Liver (tissue), 9 donors: ENCODE results near the gene SLC44A3. TPM values are rescaled to one million over a fixed set of nuclear protein-coding genes. Genes with fewer than 3 reads are reported as not detected.

Experiments used
- DNase-seq: peaks from one replicate; pipeline ENCODE4 v3.0.0-alpha.2; 2017; ENCODE audit warnings: low spot score
- H3K27ac ChIP-seq, 2 donors: one replicate each; pipeline ENCODE4 v1.7.0; 2013; ENCODE audit warnings: inconsistent platforms in 2 of 2, low read length in 2 of 2, control low read depth in 1 of 2, low read depth in 1 of 2, mild to moderate bottlenecking in 1 of 2
- H3K27me3 ChIP-seq, 4 donors: one replicate each; pipeline versions ENCODE4 v1.6.1 to v1.7.0; 2013; ENCODE audit warnings: low read length in 3 of 4, inconsistent platforms in 1 of 4, mild to moderate bottlenecking in 1 of 4, moderate library complexity in 1 of 4; ENCODE audit not compliant: control insufficient read depth in 4 of 4, insufficient read depth in 4 of 4
- H3K36me3 ChIP-seq, 4 donors: one replicate each; pipeline versions ENCODE4 v1.6.1 to v1.7.0; 2013; ENCODE audit warnings: low read length in 3 of 4, mild to moderate bottlenecking in 3 of 4, low read depth in 1 of 4, moderate library complexity in 1 of 4; ENCODE audit not compliant: control insufficient read depth in 4 of 4, insufficient read depth in 3 of 4
- H3K4me1 ChIP-seq, 4 donors: one replicate each; pipeline versions ENCODE4 v1.6.1 to v1.7.0; 2013; ENCODE audit warnings: low read length in 3 of 4, mild to moderate bottlenecking in 3 of 4, moderate library complexity in 1 of 4; ENCODE audit not compliant: control insufficient read depth in 4 of 4, insufficient read depth in 4 of 4
- H3K4me3 ChIP-seq, 3 donors: one replicate each; pipeline versions ENCODE4 v1.6.1 to v1.7.0; 2013; ENCODE audit warnings: low read length in 3 of 3, control low read depth in 1 of 3, low read depth in 1 of 3, mild to moderate bottlenecking in 1 of 3
- H3K9ac ChIP-seq, 2 donors: one replicate each; pipeline ENCODE4 v1.7.0; 2013; ENCODE audit warnings: low read length in 2 of 2, mild to moderate bottlenecking in 2 of 2, moderate library complexity in 2 of 2, control low read depth in 1 of 2, low read depth in 1 of 2
- H3K9me3 ChIP-seq, 4 donors: one replicate each; pipeline versions ENCODE4 v1.6.1 to v1.7.0; 2013; ENCODE audit warnings: low read length in 3 of 4; ENCODE audit not compliant: control insufficient read depth in 4 of 4
- EGR1 ChIP-seq, 2 donors: IDR thresholded peaks; 2 replicates each; pipeline ENCODE4 v1.6.1; 2016 to 2018; ENCODE audit warnings: antibody characterized with exemption in 2 of 2, low read depth in 2 of 2
- FOXA1 ChIP-seq: IDR thresholded peaks from 2 replicates; pipeline ENCODE4 v1.6.1; 2016; ENCODE audit warnings: antibody characterized with exemption
- FOXA2 ChIP-seq: IDR thresholded peaks from 2 replicates; pipeline ENCODE4 v1.6.1; 2016; ENCODE audit warnings: antibody characterized with exemption
- GABPA ChIP-seq, 2 donors: IDR thresholded peaks in 1 of 2; conservative IDR thresholded peaks in 1 of 2; 2 replicates each; pipeline ENCODE4 v1.6.1; 2016; ENCODE audit warnings: antibody characterized with exemption in 2 of 2, mild to moderate bottlenecking in 1 of 2, moderate library complexity in 1 of 2
- HNF4A ChIP-seq, 2 donors: conservative IDR thresholded peaks; 2 replicates each; pipeline ENCODE4 v1.6.1; 2016; ENCODE audit warnings: antibody characterized with exemption in 2 of 2, mild to moderate bottlenecking in 2 of 2
- HNF4G ChIP-seq: IDR thresholded peaks from 2 replicates; pipeline ENCODE4 v1.6.1; 2016; ENCODE audit warnings: antibody characterized with exemption
- JUND ChIP-seq, 2 donors: IDR thresholded peaks; 2 replicates each; pipeline ENCODE4 v1.6.1; 2016; ENCODE audit warnings: antibody characterized with exemption in 2 of 2
- NR2F2 ChIP-seq: IDR thresholded peaks from 2 replicates; pipeline ENCODE4 v1.6.1; 2016; ENCODE audit warnings: antibody characterized with exemption
- RAD21 ChIP-seq, 2 donors: IDR thresholded peaks; 2 replicates each; pipeline ENCODE4 v1.6.1; 2016; ENCODE audit warnings: antibody characterized with exemption in 2 of 2, mild to moderate bottlenecking in 2 of 2
- REST ChIP-seq: IDR thresholded peaks from 2 replicates; pipeline ENCODE4 v1.6.1; 2016; ENCODE audit warnings: antibody characterized with exemption, mild to moderate bottlenecking
- TAF1 ChIP-seq: conservative IDR thresholded peaks from 2 replicates; pipeline ENCODE4 v1.6.1; 2016; ENCODE audit warnings: antibody characterized with exemption, mild to moderate bottlenecking
- YY1 ChIP-seq: IDR thresholded peaks from 2 replicates; pipeline ENCODE4 v1.6.1; 2016; ENCODE audit warnings: antibody characterized with exemption, mild to moderate bottlenecking
- WGBS: extraction: QIAGEN DNeasy Blood & Tissue Kit; methylation state at CpG from one replicate; pipeline ENCODE4 v1.1.7; 2013; 5-methylcytosine and 5-hydroxymethylcytosine counted together
- polyA plus RNA-seq, 2 donors: library from polyadenylated mRNA; stranded (reverse) in 1 of 2; unstranded in 1 of 2; fragments of 200-250 nt in 1 of 2; fragments of >200 nt in 1 of 2; fragmentation: Nextera tagmentation in 1 of 2; extraction: Ambion mirVana in 1 of 2; gene quantifications; one replicate each; pipeline versions ENCODE4 v1.2.1 to v1.2.3, GENCODE V29; 2013 to 2015
- total RNA-seq, 2 donors: library from RNA; depleted of rRNA; stranded (reverse); fragments of >200 nt; gene quantifications; one replicate each; pipeline ENCODE4 v1.2.3, GENCODE V29; 2014
- TF ChIP-seq, protein P1 (sequence below): IDR thresholded peaks from 2 replicates; pipeline ENCODE4 v1.6.1; 2016; ENCODE audit warnings: antibody characterized with exemption
- TF ChIP-seq, protein P2 (sequence below): fragments of 150-350 bp; IDR thresholded peaks from 2 replicates; pipeline ENCODE4 v1.5.1; 2017; ENCODE audit warnings: improper control_type of control experiment, low read depth, low read length; ENCODE audit not compliant: missing input control
- donor health status: healthy.
- donor health status: healthy.
- donor health status: healthy.
- donor health status: healthy.
- donor health status: healthy.

The SLC44A3 gene
- total and polyA plus RNA-seq, 4 donors = 2.4 to 2.8 (median 2.7) TPM

DNA sequence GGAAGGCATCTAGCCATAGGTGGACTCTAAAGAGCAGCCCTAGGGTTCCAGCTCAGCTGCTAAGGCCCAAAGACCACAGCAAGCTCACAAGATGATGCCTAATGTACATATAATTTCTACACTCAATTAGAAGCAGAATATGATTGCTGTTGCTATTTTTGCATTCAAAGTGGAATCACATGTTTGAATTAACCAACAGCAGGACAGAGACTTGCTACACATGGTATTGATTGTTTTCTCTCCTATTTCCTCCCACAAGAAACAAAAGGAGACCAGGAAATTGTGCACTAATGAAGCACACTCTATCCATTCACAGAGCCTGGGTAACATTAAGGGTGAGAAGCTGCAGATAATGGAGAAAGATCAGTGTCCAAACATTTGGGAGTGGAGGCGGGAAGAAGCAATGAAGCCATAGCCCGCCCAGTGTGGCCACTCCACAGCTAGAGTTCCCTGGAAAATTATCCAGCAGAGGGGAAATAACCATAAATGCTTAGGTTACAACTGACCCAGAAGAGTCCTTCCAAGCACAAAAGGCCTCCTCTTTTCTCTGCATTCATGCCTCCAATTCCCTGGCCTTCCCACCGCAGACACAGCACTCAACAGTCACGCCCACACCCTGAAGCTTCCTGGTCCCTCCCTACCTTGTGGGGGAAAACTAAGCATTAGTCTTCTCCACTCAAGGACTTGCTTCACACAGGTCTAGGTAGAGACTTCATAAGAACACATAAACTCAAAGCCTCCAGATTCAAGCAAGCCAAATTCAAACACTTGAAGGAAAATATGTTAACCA lies 99.3 kb downstream of the SLC44A3 start:
- no peak overlapping the region for H3K9ac ChIP-seq
- no peak overlapping the region for H3K27ac ChIP-seq
- DNase-seq = no peak
- TF ChIP-seq FOXA1 (no peak), YY1 (no peak), GABPA (IDR thresholded peaks at IDR 0.05 in 1 of 2, conservative IDR thresholded peaks at IDR 0.05 in 1 of 2) (no peak), EGR1 (IDR thresholded peaks at IDR 0.05; ENCODE audit: low read depth in 2 of 2) (no peak), HNF4A (conservative IDR thresholded peaks at IDR 0.05) (no peak), HNF4G (no peak), NR2F2 (no peak), RAD21 (IDR thresholded peaks at IDR 0.05) (no peak), REST (no peak), FOXA2 (no peak)
- TF ChIP-seq, protein P1, sequence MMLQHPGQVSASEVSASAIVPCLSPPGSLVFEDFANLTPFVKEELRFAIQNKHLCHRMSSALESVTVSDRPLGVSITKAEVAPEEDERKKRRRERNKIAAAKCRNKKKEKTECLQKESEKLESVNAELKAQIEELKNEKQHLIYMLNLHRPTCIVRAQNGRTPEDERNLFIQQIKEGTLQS = no peak
- no peaks in the 10 kb centered on the region for H3K9me3 ChIP-seq
- 90% methylated on average over 4 of the region's 4 CpGs for WGBS
- H3K4me1 ChIP-seq = peaks cover 0 to 37% (median 21%) of the 10 kb centered on the region in 4 donors
- no peaks in the 10 kb centered on the region for H3K36me3 ChIP-seq
- no peak overlapping the region for H3K4me3 ChIP-seq
- H3K27me3 ChIP-seq = no peaks in the 10 kb centered on the region

DNA sequence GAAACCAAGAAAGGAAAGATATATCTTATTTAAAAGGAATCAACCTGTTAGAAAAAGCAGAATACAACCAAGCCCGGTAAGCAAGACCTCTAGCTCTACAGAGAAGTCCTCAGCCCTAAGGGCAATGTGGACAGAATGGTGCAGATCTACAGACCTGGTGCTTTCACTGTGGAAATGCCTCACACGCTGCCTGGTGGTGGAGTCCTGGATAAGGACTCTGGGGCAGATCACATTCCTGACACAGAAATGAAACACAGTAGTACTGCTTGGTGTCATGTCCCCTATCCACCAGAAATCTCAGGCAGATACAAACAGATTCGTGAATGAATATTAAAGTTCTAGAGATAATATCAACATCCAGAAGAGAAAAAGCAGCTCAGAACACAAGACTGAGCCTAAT lies 99.9 kb downstream of the SLC44A3 start:
- Histone ChIP-seq H3K4me1 (peaks cover 0 to 43% (median 25%) of the 10 kb centered on the region in 4 donors), H3K27ac (no peak overlapping the region), H3K9me3 (no peaks in the 10 kb centered on the region), H3K27me3 (no peaks in the 10 kb centered on the region), H3K4me3 (no peak overlapping the region), H3K9ac (no peak overlapping the region), H3K36me3 (no peaks in the 10 kb centered on the region)
- 69% methylated on average over 3 of the region's 3 CpGs for WGBS
- no peak for DNase-seq
- TF ChIP-seq HNF4A (conservative IDR thresholded peaks at IDR 0.05) = no peak
- TF ChIP-seq, protein P1 = no peak
- no peak for TF ChIP-seq FOXA1
- peak in 1 of 2 donors; percentile 23 for TF ChIP-seq RAD21 (IDR thresholded peaks at IDR 0.05)

DNA sequence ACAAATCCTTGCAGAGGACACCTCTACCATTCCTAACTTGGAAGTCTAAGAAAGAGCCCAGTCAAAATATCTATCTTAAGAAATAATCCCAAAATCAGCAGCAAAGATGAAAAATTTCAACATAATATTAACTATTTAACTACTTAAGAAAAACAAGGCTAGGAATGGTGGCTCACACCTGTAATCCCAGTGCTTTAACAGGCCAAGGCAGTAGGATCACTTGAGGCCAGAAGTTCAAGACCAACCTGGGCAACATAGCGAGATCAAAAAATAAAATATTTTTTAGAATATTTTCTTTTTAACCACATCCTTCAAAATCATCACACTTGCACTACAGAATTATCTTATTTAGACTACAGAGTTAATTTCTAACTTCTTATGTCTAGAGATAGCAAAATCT lies 101.8 kb downstream of the SLC44A3 start:
- WGBS = 91% methylated on average over 1 of the region's 1 CpG
- DNase-seq = no peak
- no peaks in the 10 kb centered on the region for H3K27me3 ChIP-seq
- H3K4me3 ChIP-seq = no peak overlapping the region
- peaks cover 0 to 47% (median 25%) of the 10 kb centered on the region in 4 donors for H3K4me1 ChIP-seq
- H3K36me3 ChIP-seq = no peaks in the 10 kb centered on the region
- H3K9me3 ChIP-seq = no peaks in the 10 kb centered on the region
- no peak overlapping the region for H3K27ac ChIP-seq
- TF ChIP-seq JUND (IDR thresholded peaks at IDR 0.05) = no peak
- no peak for TF ChIP-seq TAF1
- no peak for TF ChIP-seq EGR1 (IDR thresholded peaks at IDR 0.05; ENCODE audit: low read depth in 2 of 2)
- TF ChIP-seq RAD21 (IDR thresholded peaks at IDR 0.05) = no peak
- no peak for TF ChIP-seq FOXA2
- no peak for TF ChIP-seq FOXA1
- TF ChIP-seq, protein P1 = no peak
- TF ChIP-seq, protein P2, sequence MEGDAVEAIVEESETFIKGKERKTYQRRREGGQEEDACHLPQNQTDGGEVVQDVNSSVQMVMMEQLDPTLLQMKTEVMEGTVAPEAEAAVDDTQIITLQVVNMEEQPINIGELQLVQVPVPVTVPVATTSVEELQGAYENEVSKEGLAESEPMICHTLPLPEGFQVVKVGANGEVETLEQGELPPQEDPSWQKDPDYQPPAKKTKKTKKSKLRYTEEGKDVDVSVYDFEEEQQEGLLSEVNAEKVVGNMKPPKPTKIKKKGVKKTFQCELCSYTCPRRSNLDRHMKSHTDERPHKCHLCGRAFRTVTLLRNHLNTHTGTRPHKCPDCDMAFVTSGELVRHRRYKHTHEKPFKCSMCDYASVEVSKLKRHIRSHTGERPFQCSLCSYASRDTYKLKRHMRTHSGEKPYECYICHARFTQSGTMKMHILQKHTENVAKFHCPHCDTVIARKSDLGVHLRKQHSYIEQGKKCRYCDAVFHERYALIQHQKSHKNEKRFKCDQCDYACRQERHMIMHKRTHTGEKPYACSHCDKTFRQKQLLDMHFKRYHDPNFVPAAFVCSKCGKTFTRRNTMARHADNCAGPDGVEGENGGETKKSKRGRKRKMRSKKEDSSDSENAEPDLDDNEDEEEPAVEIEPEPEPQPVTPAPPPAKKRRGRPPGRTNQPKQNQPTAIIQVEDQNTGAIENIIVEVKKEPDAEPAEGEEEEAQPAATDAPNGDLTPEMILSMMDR = no peak
- TF ChIP-seq HNF4G = no peak
- no peak overlapping the region for H3K9ac ChIP-seq
